Adipose tissue (tissue), 3 donors: ENCODE measurements around the gene PRM3. TPM values are rescaled to one million over a fixed set of nuclear protein-coding genes. Genes with fewer than 3 reads are reported as not detected.

Experiments
- polyA plus RNA-seq, 3 donors: library from polyadenylated mRNA; stranded (reverse); fragments of 200-250 nt; gene quantifications; one replicate each; pipeline ENCODE4 v1.2.3, GENCODE V29; 2013
- donor health status: healthy with polysubstance abuse.
- donor health status: Bipolar disorder and iron deficiency.
- donor health status: healthy.

PRM3 gene
- polyA plus RNA-seq, 3 donors, result not detected

Other genes with a start within 250 kb of the PRM3 start
- gene SOCS1, start 17.4 kb downstream of the PRM3 start, polyA plus RNA-seq, result 10 to 100 TPM in 1 of 3 donors, 1 to 10 TPM in 2; 2.6 to 29.7 (median 9.8) TPM
- not detected for gene TNP2, start 4.3 kb downstream of the PRM3 start, polyA plus RNA-seq
- gene PRM2, start 2.9 kb upstream of the PRM3 start, polyA plus RNA-seq, result not detected
- not detected for gene PRM1, start 7.7 kb upstream of the PRM3 start, polyA plus RNA-seq
- under 1 TPM; 0.67 to 0.87 (median 0.67) TPM for gene RMI2, start 71.8 kb upstream of the PRM3 start, polyA plus RNA-seq